ENCODE results near the gene GTF2F2.

GTF2F2 gene

DNA sequence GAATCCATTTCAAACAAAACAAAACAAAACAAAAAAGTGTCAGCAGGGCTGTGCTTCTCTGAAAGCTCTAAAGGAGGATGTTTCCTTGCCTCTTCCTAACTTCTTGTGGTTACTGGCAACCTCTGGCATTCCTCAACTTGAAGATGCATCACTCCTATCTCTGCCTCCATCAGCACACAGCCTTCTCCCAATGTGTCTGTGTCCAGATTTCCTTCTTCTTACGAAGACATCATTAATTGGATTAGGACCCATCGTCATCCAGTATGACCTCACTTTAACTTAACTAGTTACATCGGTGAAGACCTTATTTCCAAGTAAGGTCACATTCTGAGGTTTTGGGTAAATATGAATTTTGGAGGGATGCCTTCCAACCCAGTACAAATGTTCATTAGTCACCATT, 33.8 kb upstream of the GTF2F2 start:
- no peak overlapping the region for H3K4me3 ChIP-seq (ENCODE audit: low read depth, low read length)
- TF ChIP-seq, protein P1, sequence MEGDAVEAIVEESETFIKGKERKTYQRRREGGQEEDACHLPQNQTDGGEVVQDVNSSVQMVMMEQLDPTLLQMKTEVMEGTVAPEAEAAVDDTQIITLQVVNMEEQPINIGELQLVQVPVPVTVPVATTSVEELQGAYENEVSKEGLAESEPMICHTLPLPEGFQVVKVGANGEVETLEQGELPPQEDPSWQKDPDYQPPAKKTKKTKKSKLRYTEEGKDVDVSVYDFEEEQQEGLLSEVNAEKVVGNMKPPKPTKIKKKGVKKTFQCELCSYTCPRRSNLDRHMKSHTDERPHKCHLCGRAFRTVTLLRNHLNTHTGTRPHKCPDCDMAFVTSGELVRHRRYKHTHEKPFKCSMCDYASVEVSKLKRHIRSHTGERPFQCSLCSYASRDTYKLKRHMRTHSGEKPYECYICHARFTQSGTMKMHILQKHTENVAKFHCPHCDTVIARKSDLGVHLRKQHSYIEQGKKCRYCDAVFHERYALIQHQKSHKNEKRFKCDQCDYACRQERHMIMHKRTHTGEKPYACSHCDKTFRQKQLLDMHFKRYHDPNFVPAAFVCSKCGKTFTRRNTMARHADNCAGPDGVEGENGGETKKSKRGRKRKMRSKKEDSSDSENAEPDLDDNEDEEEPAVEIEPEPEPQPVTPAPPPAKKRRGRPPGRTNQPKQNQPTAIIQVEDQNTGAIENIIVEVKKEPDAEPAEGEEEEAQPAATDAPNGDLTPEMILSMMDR (IDR thresholded peaks at IDR 0.05; ENCODE audit: borderline replicate concordance, insufficient read depth, low read depth, low read length): no peak

DNA sequence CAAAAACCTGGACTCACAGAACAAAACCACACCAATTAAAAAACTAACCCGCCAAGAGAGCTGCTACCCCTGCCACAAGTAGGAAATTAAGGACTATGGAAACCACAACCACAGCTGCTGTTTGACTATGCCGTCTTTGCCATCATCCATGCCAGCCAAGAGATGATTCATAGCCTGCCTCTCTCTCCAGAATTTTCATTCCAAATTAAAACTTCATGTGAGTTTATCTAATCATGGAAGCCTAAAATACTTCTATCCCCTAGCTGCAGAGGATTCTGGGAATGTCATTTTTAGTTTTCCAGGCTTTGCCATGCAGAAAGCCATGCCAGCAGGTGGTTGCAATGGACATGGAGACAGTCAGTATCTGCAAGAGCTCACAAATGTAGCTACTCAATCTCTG, 27.6 kb upstream of the GTF2F2 start:
- H3K4me3 ChIP-seq (ENCODE audit: low read depth, low read length): no peak overlapping the region
- TF ChIP-seq, protein P1 (IDR thresholded peaks at IDR 0.05; ENCODE audit: borderline replicate concordance, insufficient read depth, low read depth, low read length): no peak

DNA sequence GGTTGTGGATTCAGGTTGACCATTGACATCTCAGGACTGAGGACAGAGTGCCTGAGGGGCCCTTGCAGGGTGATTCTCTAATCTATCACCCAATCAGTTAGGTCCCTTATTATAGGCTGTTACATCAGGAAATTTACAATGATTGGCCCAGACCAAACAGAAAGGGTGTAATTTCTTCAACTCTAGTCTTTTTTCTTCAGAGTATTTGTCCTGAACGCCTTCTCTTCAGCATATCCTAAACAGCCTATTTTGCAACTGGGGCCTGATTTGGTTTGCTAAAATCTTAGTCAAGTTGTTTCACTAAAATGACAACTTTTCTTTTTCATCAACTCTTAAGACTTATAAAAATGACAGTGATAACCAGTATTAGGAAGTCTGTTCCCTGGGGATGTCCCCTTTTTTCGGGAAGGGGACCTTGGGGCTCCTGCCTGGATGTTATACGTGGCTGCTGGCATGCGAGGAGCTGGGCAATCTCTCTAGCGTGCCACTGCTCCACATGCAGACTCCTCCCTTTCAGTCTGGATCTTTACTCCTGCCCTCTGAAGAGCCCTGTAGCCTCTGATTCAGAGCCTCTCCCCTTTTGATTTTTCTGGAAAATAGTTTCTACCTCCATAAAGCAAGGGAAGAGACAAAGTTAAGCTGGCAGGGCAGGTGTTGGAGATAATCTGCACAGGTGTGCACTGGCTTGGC, 19.6 kb upstream of the GTF2F2 start:
- H3K4me3 ChIP-seq (ENCODE audit: low read depth, low read length): no peak overlapping the region
- TF ChIP-seq, protein P1 (IDR thresholded peaks at IDR 0.05; ENCODE audit: borderline replicate concordance, insufficient read depth, low read depth, low read length): no peak

DNA sequence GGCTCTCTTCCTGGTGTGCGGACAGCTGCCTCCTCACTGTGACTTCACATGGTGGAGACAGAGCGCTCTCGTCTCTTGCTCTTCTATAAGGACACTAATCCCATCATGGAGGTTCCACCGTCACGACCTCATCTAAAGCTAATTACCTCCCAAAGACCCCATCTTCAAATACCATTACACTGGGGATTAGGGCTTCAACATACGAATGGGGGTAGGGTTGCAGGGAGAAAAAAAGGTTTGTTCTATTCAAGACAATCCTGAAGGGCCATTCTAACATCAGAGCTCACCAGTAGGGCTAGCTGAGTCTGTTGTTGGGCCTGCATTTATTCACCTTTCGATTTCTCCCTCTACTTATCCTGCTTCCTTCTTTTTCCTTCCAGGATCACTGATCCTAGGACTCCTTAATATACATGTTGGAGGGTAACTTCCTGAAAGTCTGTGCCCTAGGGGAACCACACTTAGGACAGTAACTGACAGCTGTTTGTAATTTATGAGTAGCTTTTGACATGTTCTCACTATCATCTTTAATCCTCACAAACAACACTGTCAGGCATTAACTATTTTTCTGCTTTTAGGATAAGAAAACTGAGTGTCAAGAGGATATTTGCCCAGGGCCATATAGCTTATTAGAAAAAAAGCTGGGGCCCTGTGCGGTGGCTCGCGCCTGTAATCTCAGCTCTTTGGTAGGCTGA, 18.8 kb upstream of the GTF2F2 start:
- no peak overlapping the region for H3K4me3 ChIP-seq (ENCODE audit: low read depth, low read length)
- TF ChIP-seq, protein P1 (IDR thresholded peaks at IDR 0.05; ENCODE audit: borderline replicate concordance, insufficient read depth, low read depth, low read length): no peak

DNA sequence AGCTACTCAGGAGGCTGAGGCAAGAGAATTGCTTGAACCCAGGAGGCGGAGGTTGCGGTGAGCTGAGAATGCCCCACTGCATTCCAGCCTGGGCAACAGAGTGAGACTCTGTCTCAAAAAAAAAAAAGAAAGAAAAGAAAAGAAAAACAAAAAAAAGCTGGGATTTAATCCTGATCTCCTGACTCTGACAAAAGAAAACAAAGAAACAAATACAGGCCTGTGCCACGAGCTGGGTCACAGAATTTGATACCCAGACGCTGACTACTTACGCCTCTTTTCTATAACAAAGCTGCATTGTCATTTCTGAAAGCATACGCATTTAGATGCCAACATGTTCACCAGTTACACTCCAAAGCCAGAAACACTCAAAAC, 18.2 kb upstream of the GTF2F2 start:
- TF ChIP-seq, protein P1 (IDR thresholded peaks at IDR 0.05; ENCODE audit: borderline replicate concordance, insufficient read depth, low read depth, low read length): no peak
- H3K4me3 ChIP-seq (ENCODE audit: low read depth, low read length): no peak overlapping the region

DNA sequence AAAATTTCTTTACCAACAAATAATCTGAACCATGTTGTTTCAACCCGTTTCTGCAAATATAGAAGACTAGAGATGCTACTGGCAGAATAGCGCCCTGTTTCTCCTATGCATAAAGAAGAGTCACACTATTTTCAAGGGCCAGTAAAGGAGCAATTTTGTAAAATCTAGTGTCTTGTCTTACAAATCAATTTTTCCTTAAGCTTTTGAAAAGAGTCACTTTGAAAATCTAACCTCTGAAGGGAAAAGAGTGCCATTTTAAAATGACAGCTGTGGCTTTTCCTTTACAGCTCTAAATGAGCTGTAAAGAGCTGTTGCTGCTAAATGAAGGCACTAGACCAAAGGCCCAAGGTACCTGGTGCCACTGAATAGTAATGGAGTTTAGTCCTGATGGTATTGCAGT, 16.9 kb upstream of the GTF2F2 start:
- TF ChIP-seq, protein P1 (IDR thresholded peaks at IDR 0.05; ENCODE audit: borderline replicate concordance, insufficient read depth, low read depth, low read length): no peak

DNA sequence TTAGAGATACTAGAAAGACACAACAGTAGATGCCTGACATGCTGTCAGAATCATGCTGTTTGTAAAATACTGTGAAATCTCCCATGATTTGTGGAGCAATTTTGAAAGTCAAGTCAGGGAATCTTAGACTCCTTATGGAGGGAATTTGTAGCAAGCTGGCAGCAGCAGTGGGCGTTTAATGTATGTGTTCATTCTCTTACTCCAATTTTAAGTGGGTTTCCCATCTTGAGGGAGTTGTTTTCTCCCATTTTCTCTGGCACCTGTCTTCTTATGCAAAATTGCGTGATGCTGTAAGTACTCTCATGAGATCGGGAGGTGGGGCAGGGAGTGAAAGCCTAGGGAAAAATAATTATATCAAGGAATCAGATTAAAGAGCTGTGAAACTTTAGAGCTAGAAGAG, 16.0 kb upstream of the GTF2F2 start:
- no peak overlapping the region for H3K4me3 ChIP-seq (ENCODE audit: low read depth, low read length)
- TF ChIP-seq, protein P1 (IDR thresholded peaks at IDR 0.05; ENCODE audit: borderline replicate concordance, insufficient read depth, low read depth, low read length): no peak

More for the DNA sequence above, 16.9 kb upstream of the GTF2F2 start:
- H3K4me3 ChIP-seq (ENCODE audit: low read depth, low read length): no peak overlapping the region
